Measurements from ENCODE around the gene KLF17.

DNA sequence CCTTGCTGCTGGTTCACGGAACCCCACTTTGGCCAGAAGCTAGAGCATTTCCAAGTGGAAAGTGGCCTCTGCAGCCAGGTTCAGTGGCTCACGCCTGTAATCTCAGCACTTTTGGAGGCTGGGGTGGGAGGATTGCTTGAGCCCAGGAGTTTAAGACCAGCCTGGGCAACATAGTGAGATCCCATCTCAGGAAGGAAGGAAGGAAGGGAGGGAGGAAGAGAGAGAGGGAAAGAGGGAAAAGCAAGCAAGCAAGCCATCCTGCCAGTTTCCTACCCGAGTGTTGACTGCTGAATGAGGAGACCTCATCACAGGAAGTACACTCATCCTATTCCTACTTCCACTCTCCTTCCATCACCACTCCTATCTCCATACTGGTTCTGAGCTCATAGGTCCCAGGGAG, 12.8 kb upstream of the KLF17 start:
- TF ChIP-seq POLR2A (IDR thresholded peaks at IDR 0.05; ENCODE audit: low read length) (no peak), GATA1 (IDR thresholded peaks at IDR 0.05; ENCODE audit: low read depth, low read length) (no peak)
